Thyroid gland (tissue), 4 donors: ENCODE measurements around the gene RPGRIP1.

Source experiments
- CTCF ChIP-seq, 6 experiments: fragments of 200-600 bp in 3 of 6; fragments of 450-650 bp in 3 of 6; sonication (generic) in 3 of 6; IDR thresholded peaks; one replicate each; pipeline ENCODE4 v1.5.1; 2016 to 2019; ENCODE audit warnings: antibody characterized with exemption in 6 of 6, mild to moderate bottlenecking in 2 of 6, inconsistent platforms in 1 of 6, moderate library complexity in 1 of 6
- POLR2A ChIP-seq, 2 donors: fragments of 450-650 bp; IDR thresholded peaks; one replicate each; pipeline ENCODE4 v1.6.1; 2017; ENCODE audit warnings: antibody characterized with exemption in 2 of 2, mild to moderate bottlenecking in 2 of 2, moderate library complexity in 1 of 2

DNA sequence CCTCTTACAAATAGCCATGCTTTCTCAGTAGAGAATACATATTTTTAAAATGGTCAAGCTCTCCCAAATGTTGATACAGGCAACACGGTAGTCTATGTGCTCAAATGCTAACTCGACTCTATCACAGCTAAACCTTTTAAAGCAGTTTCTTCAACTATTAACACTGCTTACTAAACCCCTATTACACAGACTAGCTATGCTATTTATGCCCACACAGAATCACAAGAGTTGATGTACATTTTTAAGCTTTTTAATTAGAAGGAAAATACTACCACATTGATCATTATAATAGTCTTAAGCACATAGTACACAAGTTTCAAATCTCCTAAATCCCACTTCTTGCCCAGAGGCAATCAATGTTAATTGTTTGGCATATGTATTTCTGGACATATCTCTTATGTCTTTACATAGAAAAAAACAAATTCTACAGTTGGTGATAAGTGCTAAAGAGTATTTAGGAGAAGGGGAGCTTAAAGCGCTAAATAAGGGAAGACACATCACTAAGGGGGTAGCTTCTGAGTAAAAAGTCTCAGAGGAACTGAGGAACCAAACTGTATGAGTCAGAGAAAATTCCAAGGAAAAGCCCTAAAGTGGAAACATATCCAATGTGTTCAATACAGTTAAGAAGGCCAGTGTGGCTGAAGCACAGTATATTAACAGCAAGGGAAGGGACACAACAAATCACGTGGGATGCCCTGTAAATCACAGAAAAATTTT lies 24.3 kb upstream of the RPGRIP1 start:
- TF ChIP-seq CTCF (IDR thresholded peaks at IDR 0.05) (no peak), POLR2A (IDR thresholded peaks at IDR 0.05) (no peak)
